HTR-8/SVneo (cell line): ENCODE results near the gene HMCN2.
A peak's percentile ranks its signal among the peaks of the same experiment; 100 is the strongest.

Experiments used
- DNase-seq: peaks from one replicate; pipeline ENCODE4 v3.0.0; 2011; ENCODE audit warnings: low spot score, mixed read lengths; ENCODE audit not compliant: insufficient read length
- FAIRE-seq: peaks from 2 replicates; lab custom pipeline; 2011; peaks lifted over from hg19 to GRCh38; lab: Jason Lieb, UNC

The HMCN2 gene

GRCh38 chr9:130421154-130421801 is 155.7 kb downstream of the HMCN2 start:
- no peak for FAIRE-seq
- DNase-seq = no peak

- FAIRE-seq = no peak
- peak; percentile 47 for DNase-seq
Measured at GRCh38 chr9:130421802-130422276, 156.3 kb downstream of the HMCN2 start.

GRCh38 chr9:130422546-130422945 is 157.0 kb downstream of the HMCN2 start:
- FAIRE-seq (no peak), DNase-seq (no peak)

- DNase-seq (no peak), FAIRE-seq (no peak)
Measured at GRCh38 chr9:130423272-130423671, 157.7 kb downstream of the HMCN2 start.

- DNase-seq (no peak), FAIRE-seq (no peak)
Measured at GRCh38 chr9:130424595-130425454, 159.3 kb downstream of the HMCN2 start.

GRCh38 chr9:130425741-130426466 is 160.3 kb downstream of the HMCN2 start:
- FAIRE-seq (no peak), DNase-seq (no peak)

- DNase-seq (no peak), FAIRE-seq (no peak)
Measured at GRCh38 chr9:130426467-130426773, 160.9 kb downstream of the HMCN2 start.

GRCh38 chr9:130426883-130427282 is 161.3 kb downstream of the HMCN2 start:
- peak; percentile 47 for DNase-seq
- no peak for FAIRE-seq

- DNase-seq (no peak), FAIRE-seq (no peak)
Measured at GRCh38 chr9:130427326-130427725, 161.8 kb downstream of the HMCN2 start.

GRCh38 chr9:130428086-130428665 is 162.6 kb downstream of the HMCN2 start:
- FAIRE-seq = no peak
- no peak for DNase-seq

- no peak for FAIRE-seq
- DNase-seq = no peak
Measured at GRCh38 chr9:130429381-130429780, 163.8 kb downstream of the HMCN2 start.

- no peak for DNase-seq
- FAIRE-seq = no peak
Measured at GRCh38 chr9:130429831-130430230, 164.3 kb downstream of the HMCN2 start.

- no peak for FAIRE-seq
- DNase-seq = no peak
Measured at GRCh38 chr9:130430232-130430631, 164.7 kb downstream of the HMCN2 start.

GRCh38 chr9:130430734-130431535 is 165.4 kb downstream of the HMCN2 start:
- FAIRE-seq (no peak), DNase-seq (no peak)

- FAIRE-seq (no peak), DNase-seq (no peak)
Measured at GRCh38 chr9:130431536-130432303, 166.2 kb downstream of the HMCN2 start.

- FAIRE-seq (no peak), DNase-seq (no peak)
Measured at GRCh38 chr9:130432362-130432761, 166.8 kb downstream of the HMCN2 start.

GRCh38 chr9:130432796-130433167 is 167.2 kb downstream of the HMCN2 start:
- no peak for FAIRE-seq

GRCh38 chr9:130433168-130433946 is 167.8 kb downstream of the HMCN2 start:
- FAIRE-seq (peak; percentile 48), DNase-seq (no peak)

More at GRCh38 chr9:130432796-130433167, 167.2 kb downstream of the HMCN2 start:
- DNase-seq = no peak
